ENCODE data around the gene AP4B1. TPM values are rescaled to one million over a fixed set of nuclear protein-coding genes. Genes with fewer than 3 reads are reported as not detected.

Gene AP4B1
- total RNA-seq (2021) (10.6 to 14.2 TPM (median 13.6 TPM) in 3 replicates), Bru-seq, nascent RNA (percentile 75 among the genes with signal in this experiment)
- long read RNA-seq, experiment 1, transcript AP4B1-204 (10 exons, 2,818 nt), result minor isoform, 11 of 52 reads
- long read RNA-seq, experiment 1, transcript AP4B1-201 (11 exons, 2,742 nt), result major isoform, 13 of 52 reads
- long read RNA-seq, experiment 1, partial matches to known transcripts, result 3 of 52 reads
- long read RNA-seq, experiment 1, other reads (novel, unspliced or antisense), result 25 of 52 reads
- long read RNA-seq, experiment 2, partial matches to known transcripts, result 5 of 12 reads
- long read RNA-seq, experiment 2, other reads (novel, unspliced or antisense), result 3 of 12 reads
- long read RNA-seq, experiment 3, transcript AP4B1-204 (10 exons, 2,818 nt), result major isoform, 13 of 37 reads
- long read RNA-seq, experiment 3, transcript AP4B1-201 (11 exons, 2,742 nt), result major isoform, 13 of 37 reads
- long read RNA-seq, experiment 3, partial matches to known transcripts, result 2 of 37 reads
- long read RNA-seq, experiment 3, other reads (novel, unspliced or antisense), result 7 of 37 reads

- DNase-seq (ENCODE audit: low spot score) (peak; percentile 98), ATAC-seq (peak; percentile 97)
- peak within 1 kb of the TSS; percentile 95 for H3K4me3 Mint-ChIP-seq
- H3K36me3 Mint-ChIP-seq, result peaks cover 10% of the 10 kb centered on the region
- ChIA-PET POLR2A (interaction anchor here (0.6 to 2.5 kb wide), 4 partner anchors 11 to 149 kb away, joined by 3 to 23 read pairs (median 4); partner anchors contain the start of gene HIPK1), CTCF (interaction anchor here (0.6 to 2.5 kb wide), 9 partner anchors 26 to 568 kb away, joined by 3 to 19 read pairs (median 4); partner anchors contain the start of genes HIPK1 and RSBN1)
- no peaks in the 10 kb centered on the region for H3K9me3 Mint-ChIP-seq
- H3K4me1 Mint-ChIP-seq, result peaks cover 7% of the 10 kb centered on the region
- no peaks in the 10 kb centered on the region for H3K27me3 Mint-ChIP-seq (ENCODE audit: low read depth)
- peak within 1 kb of the TSS; percentile 94 for H3K27ac Mint-ChIP-seq
- TF ChIP-seq NR3C1 (CRISPR knock-in tag; conservative IDR thresholded peaks at IDR 0.05; ENCODE audit: low read depth) (no peak), MXD4 (CRISPR knock-in tag; IDR thresholded peaks at IDR 0.05; ENCODE audit: borderline replicate concordance) (no peak), CTCF (IDR thresholded peaks at IDR 0.05) (no peak), HMGA2 (CRISPR knock-in tag; IDR thresholded peaks at IDR 0.05) (no peak), NFE2L1 (CRISPR knock-in tag; IDR thresholded peaks at IDR 0.05) (0 out of 2 replicates have a peak, but pooled peaks have one; percentile 6), SMAD3 (CRISPR knock-in tag; IDR thresholded peaks at IDR 0.05; ENCODE audit: borderline replicate concordance) (peak; percentile 51; the same call in 1 of the 2 replicates), MYBL2 (CRISPR knock-in tag; IDR thresholded peaks at IDR 0.05) (peak; percentile 84; the same call in 1 of the 2 replicates), MLX (CRISPR knock-in tag; IDR thresholded peaks at IDR 0.05) (no peak), FOXP1 (CRISPR knock-in tag; IDR thresholded peaks at IDR 0.05; ENCODE audit: borderline replicate concordance) (peak; percentile 71; the same call in 1 of the 2 replicates), ATF1 (CRISPR knock-in tag; IDR thresholded peaks at IDR 0.05) (no peak), TCF7 (CRISPR knock-in tag; IDR thresholded peaks at IDR 0.05; ENCODE audit: low read depth) (no peak), SOX15 (CRISPR knock-in tag; IDR thresholded peaks at IDR 0.05) (no peak), ERG (CRISPR knock-in tag; IDR thresholded peaks at IDR 0.05) (no peak), PREB (CRISPR knock-in tag; IDR thresholded peaks at IDR 0.05; ENCODE audit: borderline replicate concordance) (no peak), NFATC4 (CRISPR knock-in tag; IDR thresholded peaks at IDR 0.05) (no peak), OVOL2 (CRISPR knock-in tag; IDR thresholded peaks at IDR 0.05; ENCODE audit: borderline replicate concordance) (no peak), CREM (CRISPR knock-in tag; IDR thresholded peaks at IDR 0.05) (no peak), ARID4B (CRISPR knock-in tag; IDR thresholded peaks at IDR 0.05; ENCODE audit: borderline replicate concordance) (peak; percentile 90; the same call in 1 of the 2 replicates), USF1 (CRISPR knock-in tag; IDR thresholded peaks at IDR 0.05) (peak; percentile 23; the same call in 1 of the 2 replicates), GTF2I (CRISPR knock-in tag; conservative IDR thresholded peaks at IDR 0.05) (no peak), ATF2 (CRISPR knock-in tag; IDR thresholded peaks at IDR 0.05; ENCODE audit: borderline replicate concordance, low read depth) (no peak), NR2C2 (CRISPR knock-in tag; IDR thresholded peaks at IDR 0.05) (no peak), ZNF416 (CRISPR knock-in tag; IDR thresholded peaks at IDR 0.05) (no peak)
These were observed at the start of gene AP4B1, which contains the start of gene DCLRE1B for GRCh38 chr1:113904674-113905434. AP4B1 (minus strand) TSS chr1:113904799; CDS start chr1:113904717, 82 bp downstream. DCLRE1B (plus strand) TSS chr1:113905326; CDS start chr1:113905587, 261 bp downstream.
